C4-2B (cell line): ENCODE results near the gene GH2.

Experiments used
- ZFX ChIP-seq: fragments of 450-650 bp; IDR thresholded peaks from 2 replicates; pipeline ENCODE4 v1.6.1; 2017
- TF ChIP-seq, protein P1 (sequence below): fragments of 450-650 bp; conservative IDR thresholded peaks from 2 replicates; pipeline ENCODE4 v1.5.1; 2017; ENCODE audit warnings: mild to moderate bottlenecking

DNA sequence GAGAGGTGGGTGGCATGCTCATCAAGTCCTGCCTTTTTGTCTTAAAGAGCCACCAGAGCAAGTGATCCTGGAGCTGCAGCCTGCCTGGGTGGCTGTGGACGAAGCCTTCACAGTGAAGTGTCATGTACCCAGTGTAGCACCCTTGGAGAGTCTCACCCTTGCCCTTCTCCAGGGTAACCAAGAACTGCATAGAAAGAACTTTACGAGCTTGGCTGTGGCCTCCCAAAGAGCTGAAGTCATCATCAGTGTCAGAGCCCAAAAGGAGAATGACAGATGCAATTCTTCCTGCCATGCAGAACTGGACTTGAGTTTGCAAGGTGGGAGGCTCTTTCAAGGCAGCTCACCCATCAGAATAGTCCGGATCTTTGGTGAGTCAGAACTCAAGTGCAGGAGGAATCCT is 22.5 kb downstream of the GH2 start:
- TF ChIP-seq, protein P1, sequence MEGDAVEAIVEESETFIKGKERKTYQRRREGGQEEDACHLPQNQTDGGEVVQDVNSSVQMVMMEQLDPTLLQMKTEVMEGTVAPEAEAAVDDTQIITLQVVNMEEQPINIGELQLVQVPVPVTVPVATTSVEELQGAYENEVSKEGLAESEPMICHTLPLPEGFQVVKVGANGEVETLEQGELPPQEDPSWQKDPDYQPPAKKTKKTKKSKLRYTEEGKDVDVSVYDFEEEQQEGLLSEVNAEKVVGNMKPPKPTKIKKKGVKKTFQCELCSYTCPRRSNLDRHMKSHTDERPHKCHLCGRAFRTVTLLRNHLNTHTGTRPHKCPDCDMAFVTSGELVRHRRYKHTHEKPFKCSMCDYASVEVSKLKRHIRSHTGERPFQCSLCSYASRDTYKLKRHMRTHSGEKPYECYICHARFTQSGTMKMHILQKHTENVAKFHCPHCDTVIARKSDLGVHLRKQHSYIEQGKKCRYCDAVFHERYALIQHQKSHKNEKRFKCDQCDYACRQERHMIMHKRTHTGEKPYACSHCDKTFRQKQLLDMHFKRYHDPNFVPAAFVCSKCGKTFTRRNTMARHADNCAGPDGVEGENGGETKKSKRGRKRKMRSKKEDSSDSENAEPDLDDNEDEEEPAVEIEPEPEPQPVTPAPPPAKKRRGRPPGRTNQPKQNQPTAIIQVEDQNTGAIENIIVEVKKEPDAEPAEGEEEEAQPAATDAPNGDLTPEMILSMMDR: no peak
- no peak for TF ChIP-seq ZFX
